ENCODE data around the gene KCNH3. TPM values are rescaled to one million over a fixed set of nuclear protein-coding genes. Genes with fewer than 3 reads are reported as not detected.

KCNH3 gene
- total and polyA plus RNA-seq, 2 of the 8 experiments (the other 6 are each of a cell fraction or from before 2014, with no cell fraction given) = 0.24 to 0.50 TPM

- TF ChIP-seq CHD7 (IDR thresholded peaks at IDR 0.05; ENCODE audit: insufficient replicate concordance, low read length) (no peak), ASH2L (IDR thresholded peaks at IDR 0.05; ENCODE audit: low read length) (no peak), BCL11A (IDR thresholded peaks at IDR 0.05; ENCODE audit: low read depth in 2 of 2, low read length in 2 of 2) (no peak), E2F6 (IDR thresholded peaks at IDR 0.05) (no peak), YY1 (IDR thresholded peaks at IDR 0.05; ENCODE audit: low read depth, low read length) (no peak), SIN3A (conservative IDR thresholded peaks at IDR 0.05 in 1 of 2, IDR thresholded peaks at IDR 0.05 in 1 of 2; ENCODE audit: low read depth in 1 of 2, low read length in 2 of 2) (no peak), BACH1 (IDR thresholded peaks at IDR 0.05; ENCODE audit: low read length) (no peak), CBX8 (IDR thresholded peaks at IDR 0.05; ENCODE audit: borderline replicate concordance, low read depth, low read length) (no peak)
Measured at GRCh38 chr12:49496417-49497360, 42.1 kb upstream of the KCNH3 start (continued).

All from H1 (cell line).